ENCODE measurements around the gene RDH16. TPM values are rescaled to one million over a fixed set of nuclear protein-coding genes. Genes with fewer than 3 reads are reported as not detected.
"Not testable (repeated sequence)": the region's sequence is repeated elsewhere in the genome, so short reads cannot be mapped to it uniquely, and the experiment has no call there.

RDH16 gene
- total RNA-seq, 6 experiments from 2014 or later, result 84.6 to 481 (median 147) TPM

- WGBS (ENCODE audit: insufficient coverage, low coverage, low lambda C conversion rate, missing lambda C conversion rate), result 86% methylated on average over 1 of the region's 1 CpG
- TF ChIP-seq CTCF (IDR thresholded peaks at IDR 0.05), result no peak
- TF ChIP-seq POLR2A (IDR thresholded peaks at IDR 0.05), result no peak
- no peaks in the 10 kb centered on the region for H3K36me3 ChIP-seq
- intact Hi-C loops (cut with DNase I), result no loop called here
- no peak overlapping the region for H3K4me3 ChIP-seq
- DNase-seq, result no peak
- no peak overlapping the region for H3K27ac ChIP-seq
- no peaks in the 10 kb centered on the region for H3K27me3 ChIP-seq
- H3K4me1 ChIP-seq, result peaks cover 0 to 14% (median 4%) of the 10 kb centered on the region in 4 donors
- no peaks in the 10 kb centered on the region for H3K9me3 ChIP-seq
- no peak for ATAC-seq
These were observed 36.1 kb downstream of the RDH16 start for GRCh38 chr12:56921346-56921745.

- ATAC-seq; DNase-seq; H3K27me3 ChIP-seq; intact Hi-C loops (cut with DNase I); H3K9me3 ChIP-seq; H3K4me3 ChIP-seq; H3K27ac ChIP-seq; H3K36me3 ChIP-seq: not testable (repeated sequence)
- WGBS (ENCODE audit: insufficient coverage, low coverage, low lambda C conversion rate, missing lambda C conversion rate), result 97% methylated on average over 3 of the region's 3 CpGs
- H3K4me1 ChIP-seq, result peaks cover 0 to 29% (median 12%) of the 10 kb centered on the region in 4 donors
These were observed 39.3 kb downstream of the RDH16 start for GRCh38 chr12:56918139-56918538.

GRCh38 chr12:56916996-56917333, 40.4 kb downstream of the RDH16 start:
- DNase-seq (no peak), ATAC-seq (peak; percentile 70 to 79 (median 77))
- Histone ChIP-seq H3K27ac (peak overlapping the region in 2 of 3 donors; percentile 35 to 82), H3K4me3 (no peak overlapping the region), H3K36me3 (no peaks in the 10 kb centered on the region), H3K27me3 (no peaks in the 10 kb centered on the region), H3K4me1 (peaks cover 0 to 29% (median 12%) of the 10 kb centered on the region in 4 donors), H3K9me3 (no peaks in the 10 kb centered on the region)
- 42% methylated on average over 1 of the region's 1 CpG for WGBS (ENCODE audit: insufficient coverage, low coverage, low lambda C conversion rate, missing lambda C conversion rate)
- intact Hi-C loops (cut with DNase I), result no loop called here
- no peak for TF ChIP-seq CTCF (IDR thresholded peaks at IDR 0.05)
- no peak for TF ChIP-seq POLR2A (IDR thresholded peaks at IDR 0.05)

DNA sequence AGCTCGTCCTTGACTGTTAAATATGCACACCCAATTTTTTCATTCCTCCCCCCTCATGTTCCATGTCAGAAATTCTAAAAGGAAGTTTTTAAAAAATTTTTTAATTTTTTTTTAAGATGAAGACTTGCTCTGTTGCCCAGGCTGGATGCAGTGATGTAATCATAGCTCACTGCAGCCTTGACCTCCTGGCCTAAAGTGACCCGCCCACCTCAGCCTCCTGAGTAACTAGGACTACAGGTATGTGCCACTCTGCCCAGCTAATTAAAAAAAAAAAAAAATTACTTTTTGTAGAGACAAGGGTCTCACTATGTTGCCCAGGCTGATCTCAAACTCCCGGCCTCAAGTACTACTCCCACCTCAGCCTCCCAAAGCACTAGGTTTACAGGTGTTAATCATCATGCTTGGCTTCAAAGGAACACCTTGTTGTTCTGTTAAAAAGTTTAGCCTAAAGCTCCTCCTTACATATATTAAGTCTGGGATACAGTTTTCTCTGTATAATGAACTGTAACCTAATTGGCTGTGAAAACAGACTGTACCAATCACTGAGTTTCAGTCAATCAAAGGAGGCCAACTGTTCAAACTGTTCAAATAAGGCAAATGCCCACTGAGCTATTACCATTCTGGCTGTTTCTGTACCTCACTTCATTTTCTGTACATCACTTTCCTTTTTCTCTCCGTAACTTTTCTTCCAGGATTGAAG, 41.0 kb downstream of the RDH16 start:
- Histone ChIP-seq H3K4me1 (peaks cover 0 to 29% (median 12%) of the 10 kb centered on the region in 4 donors), H3K9me3 (no peaks in the 10 kb centered on the region), H3K36me3 (no peaks in the 10 kb centered on the region), H3K4me3 (no peak overlapping the region), H3K27me3 (no peaks in the 10 kb centered on the region), H3K27ac (peak overlapping the region in 2 of 3 donors; percentile 35 to 82)
- ATAC-seq (peak; percentile 57 to 72 (median 62)), DNase-seq (no peak)
- TF ChIP-seq CTCF (IDR thresholded peaks at IDR 0.05) (no peak), POLR2A (IDR thresholded peaks at IDR 0.05) (no peak)
- intact Hi-C loops (cut with DNase I), result no loop called here
- 45% methylated on average over 4 of the region's 4 CpGs for WGBS (ENCODE audit: insufficient coverage, low coverage, low lambda C conversion rate, missing lambda C conversion rate)

- ATAC-seq (peak; percentile 54 to 90 (median 84)), DNase-seq (no peak)
- no peaks in the 10 kb centered on the region for H3K9me3 ChIP-seq
- intact Hi-C loops (cut with DNase I), result no loop called here
- H3K4me3 ChIP-seq, result no peak overlapping the region
- H3K36me3 ChIP-seq, result no peaks in the 10 kb centered on the region
- TF ChIP-seq CTCF (IDR thresholded peaks at IDR 0.05) (no peak), POLR2A (IDR thresholded peaks at IDR 0.05) (no peak)
- H3K27ac ChIP-seq, result peak overlapping the region in 2 of 3 donors; percentile 35 to 82
- H3K4me1 ChIP-seq, result peaks cover 0 to 29% (median 12%) of the 10 kb centered on the region in 4 donors
- no peaks in the 10 kb centered on the region for H3K27me3 ChIP-seq
- WGBS (ENCODE audit: insufficient coverage, low coverage, low lambda C conversion rate, missing lambda C conversion rate), result 27% methylated on average over 3 of the region's 3 CpGs
These were observed 42.7 kb downstream of the RDH16 start for GRCh38 chr12:56914724-56915123.
